A673 (cell line): Measurements from ENCODE around the gene KLF8. TPM values are rescaled to one million over a fixed set of nuclear protein-coding genes. Genes with fewer than 3 reads are reported as not detected.

ENCODE experiments used
- BruUV-seq: library from RNA; stranded (reverse); fragments of 400-500 nt; replicated peaks from 2 replicates; lab custom pipeline; 2021; lab: Mats Ljungman, UMichigan
- CTCF ChIA-PET: fragments of 300-600 bp; sonication (Branson Sonifier 250); formaldehyde crosslinking; loops from one replicate; lab custom pipeline; 2022; ENCODE audit warnings: antibody characterized with exemption; lab: Charles Lee
- POLR2A ChIA-PET: fragments of 300-600 bp; sonication (Branson Sonifier 250); formaldehyde crosslinking; loops from one replicate; lab custom pipeline; 2022; ENCODE audit warnings: antibody characterized with exemption; ENCODE audit not compliant: low non-redundant PET; lab: Charles Lee
- DNase-seq: peaks from one replicate; pipeline ENCODE4 v3.0.0-alpha.2; 2015; ENCODE audit warnings: low spot score
- H3K27ac ChIP-seq: fragments of 200-600 bp; sonication (generic); 2 replicates; pipeline ENCODE4 v1.5.1; 2016; ENCODE audit warnings: mixed run types, low read depth, mild to moderate bottlenecking, mixed read lengths, antibody characterized with exemption, low read length; ENCODE audit not compliant: poor library complexity, severe bottlenecking
- H3K27me3 ChIP-seq: fragments of 200-600 bp; sonication (generic); replicated peaks from 2 replicates; pipeline ENCODE4 v1.6.1; 2017; ENCODE audit warnings: mixed run types, low read depth, mild to moderate bottlenecking, mixed read lengths, antibody characterized with exemption, low read length; ENCODE audit not compliant: insufficient read depth, poor library complexity
- H3K36me3 ChIP-seq: fragments of 200-600 bp; sonication (generic); 2 replicates; pipeline ENCODE4 v1.6.1; 2016; ENCODE audit warnings: mixed run types, mild to moderate bottlenecking, mixed read lengths, antibody characterized with exemption, low read length; ENCODE audit not compliant: insufficient read depth, poor library complexity, severe bottlenecking
- H3K4me1 ChIP-seq: fragments of 200-600 bp; sonication (generic); 2 replicates; pipeline ENCODE4 v1.6.1; 2017; ENCODE audit warnings: mixed run types, mild to moderate bottlenecking, mixed read lengths, antibody characterized with exemption, low read length; ENCODE audit not compliant: insufficient read depth, poor library complexity, severe bottlenecking
- H3K4me3 ChIP-seq: fragments of 200-600 bp; sonication (generic); 2 replicates; pipeline ENCODE4 v1.5.1; 2016; ENCODE audit warnings: low read depth, mixed run types, mild to moderate bottlenecking, mixed read lengths, low read length; ENCODE audit not compliant: poor library complexity, severe bottlenecking
- H3K9me3 ChIP-seq: fragments of 200-600 bp; sonication (generic); 2 replicates; pipeline ENCODE4 v1.6.1; 2016; ENCODE audit warnings: mixed run types, low read depth, mild to moderate bottlenecking, mixed read lengths, antibody characterized with exemption, low read length; ENCODE audit not compliant: poor library complexity, severe bottlenecking
- EZH2 ChIP-seq: fragments of 200-600 bp; sonication (generic); IDR thresholded peaks from 2 replicates; pipeline ENCODE4 v1.6.1; 2017; ENCODE audit warnings: borderline replicate concordance, low read depth, mild to moderate bottlenecking, mixed read lengths, antibody characterized with exemption, low read length; ENCODE audit not compliant: poor library complexity, severe bottlenecking
- intact Hi-C: fragments of 100-400 bp; cut with micrococcal nuclease; formaldehyde crosslinking; loops from one replicate; pipeline ENCODE4 v1.10.0; 2022; ENCODE audit not compliant: unreplicated experiment
- total RNA-seq: library from RNA; stranded (reverse); gene quantifications from 2 replicates; pipeline ENCODE4 v1.2.3, GENCODE V29; 2021
- TF ChIP-seq, protein P1 (sequence below): fragments of 300-800, 200-600 bp; sonication (generic); conservative IDR thresholded peaks from 2 replicates; pipeline ENCODE4 v1.5.1; 2017; ENCODE audit warnings: low read depth, mild to moderate bottlenecking, antibody characterized with exemption, low read length, moderate library complexity, mixed read lengths

The KLF8 gene
- total RNA-seq, 1 experiment from 2014 or later = not detected

DNA sequence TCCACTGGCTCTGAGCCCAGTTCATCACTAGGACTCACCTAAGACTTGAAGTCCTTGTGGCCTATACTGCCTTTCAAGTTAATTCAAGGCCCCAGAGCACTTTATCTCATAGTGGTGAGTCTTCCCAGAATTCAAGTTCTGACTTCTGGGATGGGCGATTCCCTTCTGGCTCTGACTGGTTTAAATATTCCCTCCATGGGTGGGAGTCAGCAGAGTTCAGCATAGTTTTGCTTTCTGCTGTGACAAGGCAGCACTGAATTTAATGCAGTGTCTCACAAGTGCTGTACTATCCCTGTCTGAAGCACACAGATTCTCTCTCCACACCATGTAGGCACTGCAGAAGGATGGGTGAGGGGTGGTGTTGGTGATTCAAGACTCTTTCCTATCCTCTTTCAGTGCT lies 46.5 kb downstream of the KLF8 start:
- no peak for DNase-seq
- no peaks in the 10 kb centered on the region for H3K4me1 ChIP-seq
- intact Hi-C loops = no loop called here
- H3K27me3 ChIP-seq = no peaks in the 10 kb centered on the region
- no peak overlapping the region for H3K27ac ChIP-seq
- H3K36me3 ChIP-seq = no peaks in the 10 kb centered on the region
- POLR2A ChIA-PET = no interaction called here
- no peaks in the 10 kb centered on the region for H3K9me3 ChIP-seq
- TF ChIP-seq, protein P1, sequence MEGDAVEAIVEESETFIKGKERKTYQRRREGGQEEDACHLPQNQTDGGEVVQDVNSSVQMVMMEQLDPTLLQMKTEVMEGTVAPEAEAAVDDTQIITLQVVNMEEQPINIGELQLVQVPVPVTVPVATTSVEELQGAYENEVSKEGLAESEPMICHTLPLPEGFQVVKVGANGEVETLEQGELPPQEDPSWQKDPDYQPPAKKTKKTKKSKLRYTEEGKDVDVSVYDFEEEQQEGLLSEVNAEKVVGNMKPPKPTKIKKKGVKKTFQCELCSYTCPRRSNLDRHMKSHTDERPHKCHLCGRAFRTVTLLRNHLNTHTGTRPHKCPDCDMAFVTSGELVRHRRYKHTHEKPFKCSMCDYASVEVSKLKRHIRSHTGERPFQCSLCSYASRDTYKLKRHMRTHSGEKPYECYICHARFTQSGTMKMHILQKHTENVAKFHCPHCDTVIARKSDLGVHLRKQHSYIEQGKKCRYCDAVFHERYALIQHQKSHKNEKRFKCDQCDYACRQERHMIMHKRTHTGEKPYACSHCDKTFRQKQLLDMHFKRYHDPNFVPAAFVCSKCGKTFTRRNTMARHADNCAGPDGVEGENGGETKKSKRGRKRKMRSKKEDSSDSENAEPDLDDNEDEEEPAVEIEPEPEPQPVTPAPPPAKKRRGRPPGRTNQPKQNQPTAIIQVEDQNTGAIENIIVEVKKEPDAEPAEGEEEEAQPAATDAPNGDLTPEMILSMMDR = no peak
- TF ChIP-seq EZH2 = no peak
- no peak overlapping the region for H3K4me3 ChIP-seq
- BruUV-seq = no TSS peak
- CTCF ChIA-PET = no interaction called here

DNA sequence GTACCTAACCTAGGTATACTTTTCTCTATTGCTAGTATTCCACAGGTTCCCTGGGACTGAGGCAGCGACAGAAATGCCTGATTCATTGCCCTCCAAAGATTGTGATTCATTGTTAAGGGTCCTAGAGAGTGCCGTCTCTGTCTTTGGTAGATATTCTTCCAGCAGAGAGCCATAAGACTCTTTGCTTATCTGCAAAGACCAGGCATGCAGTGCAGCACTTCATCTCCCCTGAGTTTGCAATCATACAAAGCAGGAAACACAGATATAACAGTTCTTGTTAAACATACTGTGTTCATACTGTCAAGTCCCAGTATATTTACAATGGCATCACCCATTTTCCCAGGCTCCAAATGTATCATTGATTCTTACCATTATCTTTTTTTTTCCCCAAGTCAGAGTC lies 47.7 kb downstream of the KLF8 start:
- H3K4me1 ChIP-seq = no peaks in the 10 kb centered on the region
- no peaks in the 10 kb centered on the region for H3K9me3 ChIP-seq
- ChIA-PET POLR2A (no interaction called here), CTCF (no interaction called here)
- intact Hi-C loops = loop anchor here (5.0 kb wide), 1 partner anchor 447 kb away; the partner anchor contains the start of gene NBDY
- no peak for DNase-seq
- no peak for TF ChIP-seq EZH2
- TF ChIP-seq, protein P1 = no peak
- no TSS peak for BruUV-seq
- no peaks in the 10 kb centered on the region for H3K36me3 ChIP-seq
- H3K27ac ChIP-seq = no peak overlapping the region
- no peak overlapping the region for H3K4me3 ChIP-seq
- H3K27me3 ChIP-seq = no peaks in the 10 kb centered on the region

DNA sequence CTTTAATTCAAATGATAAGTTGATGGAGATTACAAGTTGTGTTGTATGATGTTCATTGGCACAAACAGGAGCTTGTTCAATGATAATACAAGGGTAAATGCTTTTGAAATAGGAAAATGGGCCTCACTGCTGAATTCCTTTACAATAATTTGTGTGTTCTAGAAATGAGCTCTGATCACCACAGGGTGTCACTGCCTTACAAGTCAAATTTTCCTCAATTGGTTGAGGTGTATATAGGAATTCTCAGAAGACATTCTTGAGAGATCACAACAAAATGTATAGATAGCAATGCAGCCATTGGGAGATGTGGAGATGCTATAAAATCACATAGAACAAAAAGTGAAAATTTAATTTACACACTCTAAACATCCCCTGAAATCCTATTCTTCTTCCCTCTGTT lies 49.6 kb downstream of the KLF8 start:
- no peak overlapping the region for H3K4me3 ChIP-seq
- BruUV-seq = no TSS peak
- intact Hi-C loops = loop anchor here (5.0 kb wide), 1 partner anchor 446 kb away; the partner anchor contains the start of gene NBDY
- no peaks in the 10 kb centered on the region for H3K9me3 ChIP-seq
- H3K4me1 ChIP-seq = no peaks in the 10 kb centered on the region
- H3K36me3 ChIP-seq = no peaks in the 10 kb centered on the region
- H3K27ac ChIP-seq = no peak overlapping the region
- CTCF ChIA-PET = no interaction called here
- TF ChIP-seq, protein P1 = 0 out of 2 replicates have a peak, but pooled peaks have one; percentile 12
- TF ChIP-seq EZH2 = no peak
- H3K27me3 ChIP-seq = no peaks in the 10 kb centered on the region
- POLR2A ChIA-PET = no interaction called here
- peak; percentile 23 for DNase-seq
